Spleen (tissue), 7 donors: ENCODE measurements around the gene ERO1B.

Experiments
- CTCF ChIP-seq, 11 experiments: fragments of 200-600 bp in 7 of 11; fragments of 450-650 bp in 4 of 11; sonication (generic) in 4 of 11; IDR thresholded peaks in 8 of 11; conservative IDR thresholded peaks in 3 of 11; 1 replicate in 7 of 11; 2 replicates in 4 of 11; pipeline versions ENCODE4 v1.4.0 to v1.8.0; 2016 to 2021; ENCODE audit warnings: antibody characterized with exemption in 11 of 11, inconsistent platforms in 4 of 11, mild to moderate bottlenecking in 1 of 11
- POLR2A ChIP-seq, 3 donors: fragments of 450-650 bp; IDR thresholded peaks; one replicate each; pipeline ENCODE4 v1.5.1; 2017; ENCODE audit warnings: antibody characterized with exemption in 3 of 3, mild to moderate bottlenecking in 1 of 3
- POLR2AphosphoS5 ChIP-seq, 3 donors: sonication (generic); formaldehyde crosslinking; IDR thresholded peaks; one replicate each; pipeline ENCODE4 v1.5.1; 2017; ENCODE audit warnings: antibody characterized with exemption in 3 of 3
- donor health status: DM: no; HTN: no; CAD: no; lungs with moderate emphysema.
- donor health status: DM: no; HTN: no; CAD: no.
- donor health status: DM: no; HTN: no; CAD: no.

GRCh38 chr1:236284291-236284721, 2.5 kb upstream of the ERO1B start:
- TF ChIP-seq CTCF (IDR thresholded peaks at IDR 0.05 in 8 of 11, conservative IDR thresholded peaks at IDR 0.05 in 3 of 11) (no peak), POLR2A (IDR thresholded peaks at IDR 0.05) (no peak), POLR2AphosphoS5 (IDR thresholded peaks at IDR 0.05) (no peak)
